ENCODE data around the gene WSCD2. TPM values are rescaled to one million over a fixed set of nuclear protein-coding genes. Genes with fewer than 3 reads are reported as not detected.

Gene WSCD2
- total and polyA plus RNA-seq, 3 experiments from 2014 or later, result 0.39 TPM; not detected in 2

GRCh38 chr12:108190529-108190928, 61.4 kb downstream of the WSCD2 start:
- ChIA-PET CTCF (no interaction called here), POLR2A (no interaction called here)
- Histone ChIP-seq H3K9me3 (ENCODE audit: low read length) (no peaks in the 10 kb centered on the region), H3K27ac (ENCODE audit: low read depth, low read length) (no peak overlapping the region), H3K27me3 (ENCODE audit: insufficient read depth, low read length, poor library complexity, severe bottlenecking) (no peaks in the 10 kb centered on the region), H3K4me3 (ENCODE audit: low read length) (no peak overlapping the region), H3K36me3 (ENCODE audit: insufficient read depth, low read length) (no peaks in the 10 kb centered on the region), H3K4me1 (ENCODE audit: insufficient read depth, low read length) (no peaks in the 10 kb centered on the region)
- H3K27ac Mint-ChIP-seq, result no peak overlapping the region
- no peaks in the 10 kb centered on the region for H3K9me3 Mint-ChIP-seq
- H3K27me3 Mint-ChIP-seq, result peaks cover 8 to 16% of the 10 kb centered on the region in 2 donors
- DNase-seq, result no peak
- H3K4me3 Mint-ChIP-seq, result no peak overlapping the region
- H3K4me1 Mint-ChIP-seq, result no peaks in the 10 kb centered on the region
- no peaks in the 10 kb centered on the region for H3K36me3 Mint-ChIP-seq

DNA sequence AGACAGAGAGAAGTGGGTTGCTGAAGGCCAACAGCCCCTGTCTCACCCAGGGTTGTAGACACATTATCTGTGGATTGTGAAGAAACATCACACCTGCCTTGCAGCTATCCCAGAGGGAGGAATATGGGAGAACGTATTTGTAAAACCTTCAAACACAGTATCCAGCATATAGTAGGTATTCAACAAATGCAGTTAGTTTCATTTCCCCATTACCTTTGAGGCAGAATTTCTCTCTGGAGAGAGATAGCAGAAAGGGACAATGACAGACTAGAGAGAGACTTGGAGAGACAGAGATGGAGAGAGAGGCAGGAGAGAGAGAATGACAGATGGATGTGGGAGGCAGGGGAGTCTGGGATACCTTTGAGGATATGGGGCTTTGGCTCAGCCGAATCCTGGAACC, 62.0 kb downstream of the WSCD2 start:
- Histone ChIP-seq H3K27ac (ENCODE audit: low read depth, low read length) (no peak overlapping the region), H3K27me3 (ENCODE audit: insufficient read depth, low read length, poor library complexity, severe bottlenecking) (no peaks in the 10 kb centered on the region), H3K9me3 (ENCODE audit: low read length) (no peaks in the 10 kb centered on the region), H3K36me3 (ENCODE audit: insufficient read depth, low read length) (no peaks in the 10 kb centered on the region), H3K4me1 (ENCODE audit: insufficient read depth, low read length) (no peaks in the 10 kb centered on the region), H3K4me3 (ENCODE audit: low read length) (no peak overlapping the region)
- CTCF ChIA-PET, result no interaction called here
- H3K9me3 Mint-ChIP-seq, result no peaks in the 10 kb centered on the region
- H3K4me1 Mint-ChIP-seq, result no peaks in the 10 kb centered on the region
- no peak overlapping the region for H3K4me3 Mint-ChIP-seq
- peaks cover 10 to 16% of the 10 kb centered on the region in 2 donors for H3K27me3 Mint-ChIP-seq
- no peaks in the 10 kb centered on the region for H3K36me3 Mint-ChIP-seq
- DNase-seq, result no peak
- H3K27ac Mint-ChIP-seq, result no peak overlapping the region
- POLR2A ChIA-PET, result no interaction called here

DNA sequence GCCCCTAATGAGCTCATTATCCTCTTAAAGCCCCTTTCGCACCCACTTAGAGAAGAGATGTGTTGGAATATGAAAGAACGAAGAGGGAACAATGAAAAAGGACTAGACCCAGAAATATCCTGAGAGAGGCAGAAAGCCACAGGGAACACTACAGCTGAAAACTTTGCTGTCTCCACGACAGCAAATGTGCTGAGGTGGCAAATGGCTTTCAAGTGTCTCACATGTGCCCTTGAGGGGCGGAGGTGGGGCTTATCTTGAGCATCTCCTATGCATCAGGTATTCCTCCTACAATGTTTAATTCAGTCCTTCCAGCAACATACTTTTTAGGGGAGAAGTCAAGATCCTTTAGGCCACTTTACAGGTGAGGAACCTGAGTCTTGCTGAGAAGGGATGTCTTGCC, 62.9 kb downstream of the WSCD2 start:
- H3K9me3 ChIP-seq (ENCODE audit: low read length), result no peaks in the 10 kb centered on the region
- H3K4me3 ChIP-seq (ENCODE audit: low read length), result no peak overlapping the region
- Mint-ChIP-seq H3K9me3 (no peaks in the 10 kb centered on the region), H3K4me3 (no peak overlapping the region), H3K27me3 (peaks cover 10 to 11% of the 10 kb centered on the region in 2 donors), H3K27ac (no peak overlapping the region), H3K4me1 (no peaks in the 10 kb centered on the region), H3K36me3 (no peaks in the 10 kb centered on the region)
- no peaks in the 10 kb centered on the region for H3K27me3 ChIP-seq (ENCODE audit: insufficient read depth, low read length, poor library complexity, severe bottlenecking)
- no peak for DNase-seq
- CTCF ChIA-PET, result no interaction called here
- no peaks in the 10 kb centered on the region for H3K36me3 ChIP-seq (ENCODE audit: insufficient read depth, low read length)
- POLR2A ChIA-PET, result no interaction called here
- no peak overlapping the region for H3K27ac ChIP-seq (ENCODE audit: low read depth, low read length)
- H3K4me1 ChIP-seq (ENCODE audit: insufficient read depth, low read length), result no peaks in the 10 kb centered on the region

DNA sequence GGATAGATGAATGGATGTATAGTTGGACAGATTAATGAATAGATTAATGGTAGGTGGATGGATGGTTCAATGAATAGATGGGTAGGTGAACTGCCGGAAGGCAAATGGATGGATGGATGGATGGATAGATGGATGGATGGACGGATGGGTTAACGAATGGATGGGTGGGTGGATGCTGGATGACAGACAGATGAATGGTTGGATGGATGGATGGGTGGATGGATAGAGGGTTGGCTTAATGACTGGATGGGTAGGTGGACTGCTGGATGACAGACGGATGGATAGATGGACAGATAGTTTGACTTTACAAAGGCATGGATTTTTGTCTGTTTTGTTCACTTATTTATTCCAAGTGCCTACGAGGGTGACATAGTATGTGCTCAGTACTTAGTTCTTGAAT, 64.4 kb downstream of the WSCD2 start:
- no peaks in the 10 kb centered on the region for H3K9me3 ChIP-seq (ENCODE audit: low read length)
- peaks cover 13 to 14% of the 10 kb centered on the region in 2 donors for H3K27me3 Mint-ChIP-seq
- no peaks in the 10 kb centered on the region for H3K4me1 ChIP-seq (ENCODE audit: insufficient read depth, low read length)
- no peaks in the 10 kb centered on the region for H3K4me1 Mint-ChIP-seq
- H3K27me3 ChIP-seq (ENCODE audit: insufficient read depth, low read length, poor library complexity, severe bottlenecking), result no peaks in the 10 kb centered on the region
- H3K27ac Mint-ChIP-seq, result peak overlapping the region in 1 of 8 donors; percentile 2
- no peaks in the 10 kb centered on the region for H3K36me3 Mint-ChIP-seq
- no peak overlapping the region for H3K4me3 ChIP-seq (ENCODE audit: low read length)
- POLR2A ChIA-PET, result no interaction called here
- H3K27ac ChIP-seq (ENCODE audit: low read depth, low read length), result no peak overlapping the region
- no peak overlapping the region for H3K4me3 Mint-ChIP-seq
- CTCF ChIA-PET, result no interaction called here
- H3K36me3 ChIP-seq (ENCODE audit: insufficient read depth, low read length), result no peaks in the 10 kb centered on the region
- no peaks in the 10 kb centered on the region for H3K9me3 Mint-ChIP-seq
- no peak for DNase-seq

DNA sequence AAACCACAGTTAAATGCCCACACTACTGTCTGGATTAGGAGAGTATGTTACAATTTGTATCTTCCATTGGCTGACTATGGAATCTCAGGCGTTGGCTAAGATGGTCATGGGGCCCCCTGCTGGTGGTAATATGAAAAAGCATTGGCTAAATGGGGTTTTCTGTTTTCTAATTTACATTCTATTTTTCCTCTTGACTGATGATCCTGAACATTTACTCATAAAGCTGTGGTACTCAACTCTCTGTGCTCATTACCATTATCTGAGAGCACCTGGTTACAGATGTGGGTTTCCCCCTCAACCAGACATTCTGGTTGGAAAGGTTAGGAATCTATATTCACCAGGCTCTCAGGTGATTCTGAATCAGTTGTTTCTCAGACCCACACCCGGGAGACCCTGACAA, 64.8 kb downstream of the WSCD2 start:
- H3K27ac Mint-ChIP-seq, result no peak overlapping the region
- H3K27me3 ChIP-seq (ENCODE audit: insufficient read depth, low read length, poor library complexity, severe bottlenecking), result no peaks in the 10 kb centered on the region
- H3K36me3 ChIP-seq (ENCODE audit: insufficient read depth, low read length), result no peaks in the 10 kb centered on the region
- DNase-seq, result peak in 1 of 5 donors; percentile 9
- ChIA-PET CTCF (no interaction called here), POLR2A (no interaction called here)
- no peaks in the 10 kb centered on the region for H3K9me3 Mint-ChIP-seq
- no peaks in the 10 kb centered on the region for H3K36me3 Mint-ChIP-seq
- H3K4me1 Mint-ChIP-seq, result no peaks in the 10 kb centered on the region
- H3K9me3 ChIP-seq (ENCODE audit: low read length), result no peaks in the 10 kb centered on the region
- no peak overlapping the region for H3K27ac ChIP-seq (ENCODE audit: low read depth, low read length)
- H3K27me3 Mint-ChIP-seq, result peaks cover 9 to 13% of the 10 kb centered on the region in 2 donors
- no peak overlapping the region for H3K4me3 Mint-ChIP-seq
- no peak overlapping the region for H3K4me3 ChIP-seq (ENCODE audit: low read length)
- H3K4me1 ChIP-seq (ENCODE audit: insufficient read depth, low read length), result no peaks in the 10 kb centered on the region

- Mint-ChIP-seq H3K27me3 (peaks cover 9 to 13% of the 10 kb centered on the region in 2 donors), H3K4me1 (no peaks in the 10 kb centered on the region), H3K27ac (no peak overlapping the region), H3K4me3 (no peak overlapping the region), H3K9me3 (no peaks in the 10 kb centered on the region), H3K36me3 (no peaks in the 10 kb centered on the region)
- H3K4me1 ChIP-seq (ENCODE audit: insufficient read depth, low read length), result no peaks in the 10 kb centered on the region
- no peaks in the 10 kb centered on the region for H3K27me3 ChIP-seq (ENCODE audit: insufficient read depth, low read length, poor library complexity, severe bottlenecking)
- H3K9me3 ChIP-seq (ENCODE audit: low read length), result no peaks in the 10 kb centered on the region
- no peak overlapping the region for H3K4me3 ChIP-seq (ENCODE audit: low read length)
- POLR2A ChIA-PET, result no interaction called here
- H3K36me3 ChIP-seq (ENCODE audit: insufficient read depth, low read length), result no peaks in the 10 kb centered on the region
- CTCF ChIA-PET, result no interaction called here
- H3K27ac ChIP-seq (ENCODE audit: low read depth, low read length), result no peak overlapping the region
- DNase-seq, result no peak
Observed at GRCh38 chr12:108194585-108194984, 65.5 kb downstream of the WSCD2 start.

GRCh38 chr12:108196319-108196718, 67.2 kb downstream of the WSCD2 start:
- ChIA-PET CTCF (no interaction called here), POLR2A (no interaction called here)
- no peaks in the 10 kb centered on the region for H3K9me3 Mint-ChIP-seq
- Histone ChIP-seq H3K4me3 (ENCODE audit: low read length) (no peak overlapping the region), H3K27me3 (ENCODE audit: insufficient read depth, low read length, poor library complexity, severe bottlenecking) (no peaks in the 10 kb centered on the region), H3K27ac (ENCODE audit: low read depth, low read length) (no peak overlapping the region), H3K36me3 (ENCODE audit: insufficient read depth, low read length) (no peaks in the 10 kb centered on the region), H3K4me1 (ENCODE audit: insufficient read depth, low read length) (no peaks in the 10 kb centered on the region), H3K9me3 (ENCODE audit: low read length) (no peaks in the 10 kb centered on the region)
- no peak overlapping the region for H3K4me3 Mint-ChIP-seq
- H3K27ac Mint-ChIP-seq, result no peak overlapping the region
- H3K36me3 Mint-ChIP-seq, result no peaks in the 10 kb centered on the region
- no peak for DNase-seq
- H3K4me1 Mint-ChIP-seq, result no peaks in the 10 kb centered on the region
- peaks cover 8 to 9% of the 10 kb centered on the region in 2 donors for H3K27me3 Mint-ChIP-seq

GRCh38 chr12:108196921-108197320, 67.8 kb downstream of the WSCD2 start:
- Histone ChIP-seq H3K9me3 (ENCODE audit: low read length) (no peaks in the 10 kb centered on the region), H3K27me3 (ENCODE audit: insufficient read depth, low read length, poor library complexity, severe bottlenecking) (no peaks in the 10 kb centered on the region), H3K36me3 (ENCODE audit: insufficient read depth, low read length) (no peaks in the 10 kb centered on the region), H3K4me3 (ENCODE audit: low read length) (no peak overlapping the region), H3K27ac (ENCODE audit: low read depth, low read length) (no peak overlapping the region), H3K4me1 (ENCODE audit: insufficient read depth, low read length) (no peaks in the 10 kb centered on the region)
- CTCF ChIA-PET, result no interaction called here
- Mint-ChIP-seq H3K4me1 (no peaks in the 10 kb centered on the region), H3K27me3 (peaks cover 8 to 9% of the 10 kb centered on the region in 2 donors), H3K9me3 (no peaks in the 10 kb centered on the region), H3K4me3 (no peak overlapping the region), H3K27ac (no peak overlapping the region), H3K36me3 (no peaks in the 10 kb centered on the region)
- POLR2A ChIA-PET, result no interaction called here
- DNase-seq, result no peak

GRCh38 chr12:108198043-108198442, 69.0 kb downstream of the WSCD2 start:
- no peaks in the 10 kb centered on the region for H3K9me3 ChIP-seq (ENCODE audit: low read length)
- no peaks in the 10 kb centered on the region for H3K36me3 Mint-ChIP-seq
- POLR2A ChIA-PET, result no interaction called here
- H3K27ac Mint-ChIP-seq, result no peak overlapping the region
- H3K4me1 Mint-ChIP-seq, result no peaks in the 10 kb centered on the region
- H3K4me3 Mint-ChIP-seq, result no peak overlapping the region
- no peak for DNase-seq
- no peak overlapping the region for H3K4me3 ChIP-seq (ENCODE audit: low read length)
- no peaks in the 10 kb centered on the region for H3K9me3 Mint-ChIP-seq
- CTCF ChIA-PET, result no interaction called here
- no peaks in the 10 kb centered on the region for H3K4me1 ChIP-seq (ENCODE audit: insufficient read depth, low read length)
- H3K27me3 ChIP-seq (ENCODE audit: insufficient read depth, low read length, poor library complexity, severe bottlenecking), result no peaks in the 10 kb centered on the region
- no peak overlapping the region for H3K27ac ChIP-seq (ENCODE audit: low read depth, low read length)
- no peaks in the 10 kb centered on the region for H3K36me3 ChIP-seq (ENCODE audit: insufficient read depth, low read length)
- peaks cover 6 to 14% of the 10 kb centered on the region in 2 donors for H3K27me3 Mint-ChIP-seq
